HepG2 (cell line): ENCODE data around the gene POM121. TPM values are rescaled to one million over a fixed set of nuclear protein-coding genes. Genes with fewer than 3 reads are reported as not detected.
"Not testable (repeated sequence)": the region's sequence is repeated elsewhere in the genome, so short reads cannot be mapped to it uniquely, and the experiment has no call there.

Experiments used
- ATAC-seq: fragments of 200-7000 bp; cut with Tn5 transposase; 3 replicates; pipeline ENCODE4 v1.9.1; 2020; ENCODE audit warnings: mild to moderate bottlenecking, moderate library complexity
- BruUV-seq: library from RNA; stranded (reverse); fragments of 400-500 nt; replicated peaks from 2 replicates; lab custom pipeline; 2021; lab: Mats Ljungman, UMichigan
- CTCF ChIA-PET: fragments of 300-600 bp; formaldehyde crosslinking; extraction: SDS; loops from one replicate; lab custom pipeline; 2021; ENCODE audit warnings: low total read pairs, inconsistent platforms, low intra/inter-chr PET ratio; lab: Yijun Ruan, JAX
- POLR2A ChIA-PET: fragments of 350-600 bp; sonication (Branson Sonifier 250); formaldehyde crosslinking; loops from one replicate; lab custom pipeline; 2020; ENCODE audit warnings: antibody characterized with exemption, inconsistent platforms; lab: Yijun Ruan, JAX
- DNase-seq: peaks from one replicate; pipeline ENCODE4 v3.0.0-alpha.2; 2015; ENCODE audit warnings: low spot score
- FAIRE-seq: peaks from 3 replicates; lab custom pipeline; 2011; peaks lifted over from hg19 to GRCh38; lab: Jason Lieb, UNC
- H2AFZ ChIP-seq: one replicate; pipeline ENCODE4 v1.6.1; 2011; ENCODE audit warnings: low read length, inconsistent platforms
- H3K27ac ChIP-seq: fragments of 300-600 bp; 3 replicates; pipeline ENCODE4 v1.8.0; 2011; ENCODE audit warnings: mixed run types, mild to moderate bottlenecking, mixed read lengths, low read length, inconsistent platforms; ENCODE audit not compliant: insufficient read depth; ENCODE audit errors: extremely low read length
- H3K27me3 ChIP-seq, 2 experiments: fragments of 200-600 bp in 1 of 2; 2 replicates in 1 of 2; 3 replicates in 1 of 2; pipeline versions ENCODE4 v1.6.0 to v1.8.0; 2011; ENCODE audit warnings: low read length in 2 of 2, mild to moderate bottlenecking in 2 of 2, moderate library complexity in 2 of 2, inconsistent platforms in 1 of 2; ENCODE audit not compliant: insufficient read depth in 2 of 2, control insufficient read depth in 1 of 2
- H3K36me3 ChIP-seq, 2 experiments: fragments of 200-600 bp in 1 of 2; replicated peaks in 1 of 2; 2 replicates in 1 of 2; 3 replicates in 1 of 2; pipeline versions ENCODE4 v1.5.1 to v1.8.0; 2011; ENCODE audit warnings: low read length in 2 of 2, inconsistent platforms in 1 of 2; ENCODE audit not compliant: insufficient read depth in 2 of 2, control insufficient read depth in 1 of 2
- H3K4me1 ChIP-seq: 2 replicates; pipeline ENCODE4 v1.5.1; 2012; ENCODE audit warnings: low read length, inconsistent platforms; ENCODE audit not compliant: insufficient read depth
- H3K4me2 ChIP-seq: 2 replicates; pipeline ENCODE4 v1.6.0; 2011; ENCODE audit warnings: low read depth, low read length, inconsistent platforms
- H3K4me3 ChIP-seq, 3 experiments: fragments of 200-600 bp in 1 of 3; sonication (generic), shearing (Covaris generic) in 1 of 3; replicated peaks in 1 of 3; 2 replicates each; pipeline ENCODE4 v1.5.1; 2011 to 2016; ENCODE audit warnings: low read length in 3 of 3, inconsistent platforms in 2 of 3, low read depth in 2 of 3, mild to moderate bottlenecking in 2 of 3, control low read depth in 1 of 3, mixed read lengths in 1 of 3; ENCODE audit not compliant: insufficient read depth in 1 of 3
- H3K79me2 ChIP-seq: one replicate; pipeline ENCODE4 v1.6.1; 2011; ENCODE audit warnings: low read length, inconsistent platforms; ENCODE audit not compliant: insufficient read depth
- H3K9ac ChIP-seq: 2 replicates; pipeline ENCODE4 v1.6.0; 2011; ENCODE audit warnings: mild to moderate bottlenecking, low read depth, low read length, inconsistent platforms; ENCODE audit not compliant: insufficient read depth
- H3K9me3 ChIP-seq: 2 replicates; pipeline ENCODE4 v1.5.1; 2012; ENCODE audit warnings: mild to moderate bottlenecking, low read length
- H4K20me1 ChIP-seq: 2 replicates; pipeline ENCODE4 v1.6.0; 2011; ENCODE audit warnings: inconsistent platforms, mild to moderate bottlenecking, low read length, moderate library complexity; ENCODE audit not compliant: insufficient read depth
- WGBS: methylation state at CpG from one replicate; pipeline ENCODE4 v1.1.6; 2017; ENCODE audit warnings: low lambda C conversion rate; 5-methylcytosine and 5-hydroxymethylcytosine counted together
- in situ Hi-C: cut with HindIII; loops from 2 replicates; pipeline ENCODE4 v1.10.0; 2017; ENCODE audit warnings: low pct_unique_long_range_greater_than_20kb; ENCODE audit not compliant: extremely low pct_ligation_motif_present
- intact Hi-C: fragments of 100-400 bp; cut with micrococcal nuclease; formaldehyde crosslinking; loops from one replicate; pipeline ENCODE4 v1.10.0; 2022; ENCODE audit not compliant: unreplicated experiment
- polyA plus RNA-seq, 8 experiments: library from polyadenylated mRNA; depleted of rRNA in 3 of 8; stranded (reverse) in 7 of 8; unstranded in 1 of 8; fragments of >200 nt; fragmentation: Illumina TruSeq in 4 of 8; extraction: Trizol in 4 of 8; gene quantifications; 2 replicates each; pipeline versions ENCODE4 v1.2.1 to v1.2.3, GENCODE V29; 2011 to 2016; ENCODE audit warnings: low read depth in 4 of 8, missing spikeins in 1 of 8, mixed read lengths in 1 of 8; ENCODE audit not compliant: insufficient read depth in 1 of 8
- total RNA-seq, 5 experiments: library from RNA; depleted of rRNA; stranded (reverse); fragments of >200 nt; fragmentation: Illumina TruSeq; extraction: Trizol; gene quantifications; 2 replicates each; pipeline ENCODE4 v1.2.3, GENCODE V29; 2016; ENCODE audit warnings: low read depth in 1 of 5

POM121 gene
- total and polyA plus RNA-seq, 2 of the 13 experiments (the other 11 are each of a cell fraction or from before 2014, with no cell fraction given), result 8.4 to 10.3 TPM

DNA sequence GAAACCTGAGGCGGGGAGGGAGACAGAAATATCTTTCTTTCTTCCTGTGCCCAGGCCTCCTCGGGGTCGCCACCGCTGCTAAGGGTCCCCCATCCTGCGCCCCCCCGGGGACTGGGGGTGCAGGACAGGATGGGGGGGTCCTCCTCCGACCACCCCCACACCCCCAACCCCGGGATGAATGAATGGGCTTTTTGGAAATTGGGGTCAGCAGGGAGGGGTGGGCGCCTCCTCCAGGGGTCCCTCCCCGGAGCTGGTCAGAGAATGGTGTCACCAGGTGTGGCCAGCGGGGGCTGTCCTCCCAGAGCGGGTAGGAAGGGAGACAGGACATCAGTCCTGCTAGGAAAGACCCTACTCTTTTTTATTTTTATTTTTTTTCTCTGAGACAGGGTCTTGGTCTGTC, 51.5 kb downstream of the POM121 start:
- CTCF ChIA-PET, H3K9ac ChIP-seq, POLR2A ChIA-PET, H3K79me2 ChIP-seq, H3K4me3 ChIP-seq, FAIRE-seq, H2AFZ ChIP-seq, ATAC-seq, H4K20me1 ChIP-seq, H3K4me2 ChIP-seq, H3K36me3 ChIP-seq, H3K4me1 ChIP-seq, H3K27ac ChIP-seq, H3K27me3 ChIP-seq, in situ Hi-C loops, H3K9me3 ChIP-seq, DNase-seq, intact Hi-C loops: not testable (repeated sequence)
- WGBS, result 100% methylated on average over 3 of the region's 12 CpGs
- TSS peak; percentile 36 for BruUV-seq

DNA sequence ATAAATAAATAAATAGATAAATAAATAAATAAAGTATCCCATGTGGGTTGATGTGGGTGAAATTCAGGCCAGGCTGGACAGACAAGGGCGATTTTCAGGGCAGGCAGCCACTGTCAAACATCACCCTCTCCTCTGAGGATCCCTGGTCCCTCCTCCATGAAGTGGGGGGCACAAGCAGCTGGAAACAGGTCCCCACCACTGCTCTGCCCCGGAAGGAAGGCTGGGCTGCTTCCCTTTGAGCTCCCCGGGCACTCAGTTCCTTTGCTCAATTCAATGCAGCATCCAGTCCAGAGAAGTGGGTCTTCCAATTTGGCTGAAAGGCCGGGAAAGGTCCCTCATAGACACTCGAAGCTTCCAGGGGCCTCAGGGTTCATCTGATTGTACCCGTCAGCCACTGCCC, 55.5 kb downstream of the POM121 start:
- H3K27me3 ChIP-seq, H3K27ac ChIP-seq, DNase-seq, in situ Hi-C loops, BruUV-seq, intact Hi-C loops, H3K4me1 ChIP-seq, FAIRE-seq, CTCF ChIA-PET, ATAC-seq, H3K36me3 ChIP-seq, H3K4me2 ChIP-seq, POLR2A ChIA-PET, H2AFZ ChIP-seq, H4K20me1 ChIP-seq, H3K4me3 ChIP-seq, H3K9ac ChIP-seq, H3K79me2 ChIP-seq, H3K9me3 ChIP-seq: not testable (repeated sequence)
- no CpG with 5 or more reads among the region's 6 CpGs for WGBS

DNA sequence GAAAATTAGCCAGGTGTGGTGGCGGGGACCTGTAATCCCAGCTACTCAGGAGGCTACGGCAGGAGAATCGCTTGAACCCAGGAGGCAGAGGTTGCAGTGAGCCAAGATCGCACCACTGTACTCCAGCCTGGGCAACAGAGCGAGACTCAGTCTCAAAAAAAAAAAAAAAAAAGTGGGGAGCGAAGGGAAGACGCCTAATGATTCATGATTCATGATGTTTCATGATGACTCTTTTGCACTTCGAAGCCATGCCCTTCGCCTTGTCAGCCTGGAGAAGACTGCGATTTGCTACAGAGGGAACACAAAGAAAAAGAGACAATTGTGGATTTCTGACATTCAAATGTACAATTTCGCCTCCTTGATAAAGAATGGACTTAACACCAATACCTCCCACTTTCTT, 57.2 kb downstream of the POM121 start:
- 100% methylated on average over 10 of the region's 11 CpGs for WGBS
- ATAC-seq, CTCF ChIA-PET, intact Hi-C loops, FAIRE-seq, H3K36me3 ChIP-seq, H3K9ac ChIP-seq, H3K4me1 ChIP-seq, BruUV-seq, H3K79me2 ChIP-seq, H2AFZ ChIP-seq, H3K4me2 ChIP-seq, in situ Hi-C loops, H3K9me3 ChIP-seq, DNase-seq, POLR2A ChIA-PET, H3K4me3 ChIP-seq, H4K20me1 ChIP-seq, H3K27me3 ChIP-seq, H3K27ac ChIP-seq: not testable (repeated sequence)
